NCI-H1105 (cell line): ENCODE data around the gene MPV17L.
A peak's percentile ranks its signal among the peaks of the same experiment; 100 is the strongest.
"Not testable (repeated sequence)": the region's sequence is repeated elsewhere in the genome, so short reads cannot be mapped to it uniquely, and the experiment has no call there.

Source experiments
- DNase-seq: peaks from one replicate; lab custom pipeline; 2025; lab: John Stamatoyannopoulos, UW

MPV17L gene

DNA sequence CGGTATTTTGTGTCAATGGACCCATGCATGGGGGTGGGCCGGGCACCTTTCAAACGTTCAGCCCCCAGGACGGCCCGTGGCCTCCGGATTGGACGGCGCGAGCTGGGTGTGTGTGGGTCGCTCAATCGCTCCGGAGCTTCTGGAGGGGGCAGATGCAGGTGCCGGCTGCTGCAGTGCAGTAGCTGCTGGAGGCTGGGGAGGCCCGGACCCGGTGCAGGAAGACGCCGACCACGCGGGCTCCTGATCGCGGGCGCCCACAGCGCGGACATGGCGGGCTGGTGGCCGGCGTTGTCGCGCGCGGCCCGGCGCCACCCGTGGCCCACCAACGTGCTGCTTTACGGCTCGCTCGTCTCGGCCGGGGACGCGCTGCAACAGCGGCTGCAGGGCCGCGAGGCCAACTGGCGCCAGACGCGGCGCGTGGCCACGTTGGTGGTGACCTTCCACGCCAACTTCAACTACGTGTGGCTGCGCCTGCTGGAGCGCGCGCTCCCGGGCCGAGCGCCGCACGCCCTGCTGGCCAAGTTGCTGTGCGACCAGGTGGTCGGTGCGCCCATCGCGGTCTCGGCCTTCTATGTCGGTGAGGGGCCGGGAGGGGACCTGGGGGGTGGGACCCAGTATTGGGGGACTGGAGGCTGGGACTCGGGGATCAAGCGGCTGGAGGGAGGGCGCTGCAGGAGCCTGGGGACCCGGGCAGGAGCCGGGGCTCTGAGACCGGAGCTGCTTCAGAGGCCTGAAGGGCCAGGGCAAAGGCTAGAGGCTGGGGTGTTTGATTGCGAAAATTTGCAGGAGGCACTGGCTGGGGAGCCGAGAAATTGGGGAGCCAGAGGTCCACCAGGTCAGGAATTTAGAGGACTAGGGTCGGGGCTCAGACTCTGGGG lies at the start of gene MPV17L:
Gene MPV17L (plus strand): TSS at position 124 of the 878 bp plus-strand sequence. CDS start 144 bp downstream, at position 268.
- DNase-seq: peak; percentile 42

DNA sequence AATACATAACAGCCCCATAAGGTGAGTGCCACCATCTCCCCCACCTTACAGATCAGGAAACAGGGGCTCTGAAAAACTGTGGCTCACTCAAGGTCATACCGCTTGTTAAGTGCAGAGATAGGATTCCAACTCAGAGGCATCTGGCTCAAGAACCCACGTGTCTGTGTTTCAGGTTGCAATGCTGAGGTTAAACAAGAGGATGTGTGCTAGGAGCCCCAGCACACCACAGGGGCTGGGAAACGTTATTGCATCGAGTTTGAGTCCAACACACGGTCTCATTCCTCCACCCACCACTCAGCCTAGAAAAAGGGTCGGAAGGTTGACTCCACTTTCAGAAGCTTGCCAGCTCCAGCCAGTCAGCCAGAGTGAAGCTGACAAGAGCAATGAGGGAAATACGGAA lies 46.8 kb upstream of the MPV17L start:
- not testable (repeated sequence) for DNase-seq

DNA sequence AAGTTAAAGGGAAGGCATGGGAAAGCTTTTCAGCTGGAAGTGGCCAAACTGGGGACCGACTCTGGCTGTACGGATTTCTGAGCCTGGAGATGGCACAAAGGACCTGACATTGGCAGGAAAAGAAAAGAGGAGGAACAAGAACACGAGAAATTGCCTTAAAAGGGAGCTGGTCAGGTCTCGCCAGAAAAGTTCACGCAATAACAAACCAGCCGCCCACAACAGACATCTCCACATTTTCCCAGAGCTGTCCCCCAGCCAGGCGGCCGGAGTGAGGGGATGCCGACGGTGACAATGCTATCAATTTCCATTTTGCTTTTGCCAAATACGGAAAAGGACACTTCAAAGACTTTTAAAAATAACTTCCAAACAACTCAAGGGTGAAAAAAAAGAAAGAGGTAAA lies 44.3 kb upstream of the MPV17L start:
- DNase-seq: not testable (repeated sequence)

DNA sequence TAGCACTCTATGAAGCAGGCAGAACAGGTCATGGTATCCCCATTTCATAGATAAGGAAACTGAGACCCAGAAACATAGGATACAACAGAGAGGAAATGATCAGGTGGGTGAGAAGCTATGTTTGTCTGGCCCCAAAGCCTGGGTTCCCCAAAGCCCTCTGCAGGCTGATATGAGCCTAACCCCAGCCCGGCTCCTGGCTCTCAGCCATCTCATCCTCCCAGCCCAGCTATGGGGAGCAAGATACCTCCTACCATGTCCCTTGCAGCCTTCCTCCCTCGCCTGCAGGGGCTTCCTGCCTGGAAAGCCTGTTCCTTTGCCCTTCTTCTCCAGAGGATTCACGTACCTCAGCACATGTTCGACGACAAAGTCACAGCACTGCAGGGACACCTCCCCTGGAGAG lies 43.8 kb upstream of the MPV17L start:
- DNase-seq: not testable (repeated sequence)

DNA sequence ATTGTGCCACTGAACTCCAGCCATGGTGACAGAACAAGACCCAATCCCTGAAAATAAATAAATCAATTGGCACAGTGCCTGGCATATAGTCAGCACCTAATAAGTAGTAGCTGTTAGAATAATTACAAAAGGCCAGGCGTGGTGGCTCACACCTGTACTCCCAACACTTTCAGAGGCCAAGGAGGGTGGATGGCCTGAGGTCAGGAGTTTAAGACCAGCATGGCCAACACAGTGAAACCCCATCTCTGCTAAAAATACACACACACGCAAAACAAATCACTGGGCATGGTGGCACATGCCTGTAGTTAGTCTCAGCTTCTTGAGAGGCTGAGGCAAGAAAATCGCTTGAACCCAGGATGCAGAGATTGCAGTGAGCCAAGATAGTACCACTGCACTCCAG lies 42.7 kb upstream of the MPV17L start:
- not testable (repeated sequence) for DNase-seq

DNA sequence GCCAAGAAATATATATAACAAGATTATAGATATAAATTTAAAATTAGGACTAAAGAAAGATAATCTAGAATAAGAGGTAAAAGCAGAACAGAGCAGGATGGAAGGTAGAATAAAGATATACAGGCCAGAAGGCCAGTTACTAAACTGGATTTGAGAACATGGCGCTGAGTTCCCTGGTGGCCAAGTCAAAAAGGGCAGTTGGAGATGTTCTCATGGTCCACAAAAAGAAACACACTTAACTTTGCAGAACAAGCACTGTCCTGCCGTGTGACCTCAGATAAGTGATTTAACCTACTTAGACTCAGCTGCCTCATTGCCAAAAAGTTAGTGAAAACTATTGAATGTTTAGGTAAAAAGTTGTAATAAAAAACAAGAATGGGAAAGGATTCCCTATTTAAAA lies 40.7 kb upstream of the MPV17L start:
- not testable (repeated sequence) for DNase-seq

DNA sequence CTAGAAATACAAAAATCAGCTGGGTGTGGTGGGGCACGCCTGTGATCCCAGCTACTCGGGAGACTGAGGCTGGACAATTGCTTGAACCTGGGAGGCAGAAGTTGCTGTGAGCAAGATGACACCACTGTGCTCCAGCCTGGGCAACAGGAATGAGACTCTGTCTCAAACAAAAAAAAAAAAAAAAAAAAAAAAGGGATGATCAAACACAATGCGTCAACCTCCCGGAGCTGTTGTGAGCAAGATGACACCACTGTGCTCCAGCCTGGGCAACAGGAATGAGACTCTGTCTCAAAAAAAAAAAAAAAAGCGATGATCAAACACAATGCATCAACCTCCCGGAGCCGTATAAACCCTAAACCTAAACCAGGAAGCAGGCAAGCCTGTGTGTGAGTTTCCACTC lies 38.1 kb upstream of the MPV17L start:
- DNase-seq: not testable (repeated sequence)

DNA sequence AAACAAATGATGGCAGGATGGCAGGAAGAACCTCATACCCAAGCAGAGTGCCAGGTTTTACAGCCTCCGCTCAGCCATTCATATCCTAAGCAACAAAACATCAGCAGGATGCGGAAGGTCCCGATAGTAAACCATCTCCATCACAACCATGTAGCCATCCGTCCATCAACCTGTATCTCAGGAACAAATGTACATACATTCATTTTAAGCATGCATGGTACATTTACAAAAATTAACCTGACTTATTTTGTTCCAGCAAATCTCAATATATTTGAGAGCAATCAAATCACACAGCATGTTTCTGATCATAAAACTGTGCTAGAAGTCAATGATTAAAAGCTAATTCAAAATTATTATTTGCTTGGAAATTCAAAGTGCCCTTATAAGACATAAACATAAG lies 17.4 kb upstream of the MPV17L start, which contains the start of gene NPIPA5:
Gene NPIPA5 (minus strand): TSS at position 101 of the 400 bp plus-strand sequence. CDS start 0 bp downstream, at position 101.
- DNase-seq: not testable (repeated sequence)

DNA sequence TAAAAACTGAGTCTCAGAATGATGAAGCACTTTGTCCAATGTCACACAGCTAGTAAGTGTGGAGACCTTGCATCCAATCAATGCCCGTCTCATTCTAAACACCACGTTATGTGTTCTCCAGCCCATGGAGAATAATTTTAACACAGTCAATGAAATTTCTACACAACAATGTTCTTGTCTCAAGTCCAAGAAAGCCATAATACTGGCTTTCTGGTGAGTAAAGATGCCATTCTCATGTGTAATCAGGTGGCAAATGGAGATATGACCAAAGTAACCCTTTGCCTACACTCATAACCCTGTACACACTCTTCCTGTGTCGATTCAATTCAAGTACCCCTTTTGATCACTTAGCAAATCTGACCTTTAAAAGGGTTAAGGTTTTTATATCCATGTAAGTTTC lies 12.7 kb upstream of the MPV17L start:
- not testable (repeated sequence) for DNase-seq

DNA sequence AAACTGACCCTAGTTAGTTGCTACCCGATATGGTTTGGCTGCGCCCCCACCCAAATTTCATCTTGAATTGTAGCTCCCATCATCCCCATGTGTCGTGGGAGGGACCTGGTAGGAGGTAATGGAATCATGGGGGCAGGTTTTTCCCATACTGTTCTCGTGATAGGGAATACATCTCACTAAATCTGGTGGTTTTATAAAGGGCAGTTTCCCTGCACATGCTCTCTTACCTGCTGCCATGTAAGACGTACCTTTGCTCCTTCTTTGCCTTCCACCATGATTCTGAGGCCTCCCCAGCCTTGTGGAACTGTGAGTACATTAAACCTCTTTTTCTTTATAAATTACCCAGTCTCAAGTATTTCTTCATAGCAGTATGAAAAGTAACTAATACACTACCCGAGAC lies 7.5 kb upstream of the MPV17L start:
- DNase-seq: not testable (repeated sequence)

DNA sequence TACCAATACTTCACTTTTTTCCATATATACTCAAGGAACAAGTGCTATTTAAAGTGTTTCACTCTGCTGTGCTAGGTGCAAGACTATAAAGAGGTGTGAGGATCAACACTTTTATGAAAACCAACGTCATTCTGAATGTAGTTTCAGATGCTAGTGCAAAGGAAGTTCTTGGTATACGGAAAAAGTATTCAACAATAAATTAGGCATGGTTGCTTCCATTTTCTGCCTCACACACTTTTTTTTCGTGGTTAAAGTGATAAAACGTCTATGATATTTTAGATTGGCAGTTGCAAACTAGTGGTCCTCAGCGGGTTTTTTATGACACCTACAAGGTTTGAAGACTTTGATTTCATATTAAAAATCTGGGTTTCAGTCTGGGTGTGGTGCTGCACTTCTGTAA lies 5.6 kb upstream of the MPV17L start:
- DNase-seq: not testable (repeated sequence)

DNA sequence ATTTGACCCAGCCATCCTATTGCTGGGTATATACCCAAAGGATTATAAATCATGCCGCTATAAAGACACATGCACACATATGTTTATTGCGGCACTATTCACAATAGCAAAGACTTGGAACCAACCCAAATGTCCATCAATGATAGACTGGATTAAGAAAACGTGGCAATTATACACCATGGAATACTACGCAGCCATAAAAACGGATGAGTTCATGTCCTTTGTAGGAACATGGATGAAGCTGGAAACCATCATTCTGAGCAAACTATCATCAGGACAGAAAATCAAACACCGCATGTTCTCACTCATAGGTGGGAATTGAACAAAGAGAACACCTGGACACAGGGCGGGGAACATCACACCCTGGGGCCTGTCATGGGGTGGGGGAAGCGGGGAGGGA lies 2.5 kb upstream of the MPV17L start:
- DNase-seq: not testable (repeated sequence)

DNA sequence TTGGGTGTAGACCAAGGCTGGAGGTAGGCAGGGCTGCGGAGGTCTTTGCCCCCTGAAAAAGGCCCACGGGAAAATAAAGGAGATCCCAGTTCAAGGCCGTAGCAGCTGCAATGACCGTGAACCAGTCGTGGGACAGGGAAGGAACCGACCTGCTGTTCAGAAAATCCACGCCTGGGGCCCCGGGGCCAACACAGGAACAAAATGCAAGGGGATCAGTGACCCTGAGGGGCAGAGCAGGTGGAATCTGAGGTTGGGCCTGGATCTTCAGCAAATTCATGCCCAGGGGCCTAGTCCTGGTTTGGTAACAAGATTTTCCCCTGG lies 915 bp downstream of the MPV17L start:
- not testable (repeated sequence) for DNase-seq

DNA sequence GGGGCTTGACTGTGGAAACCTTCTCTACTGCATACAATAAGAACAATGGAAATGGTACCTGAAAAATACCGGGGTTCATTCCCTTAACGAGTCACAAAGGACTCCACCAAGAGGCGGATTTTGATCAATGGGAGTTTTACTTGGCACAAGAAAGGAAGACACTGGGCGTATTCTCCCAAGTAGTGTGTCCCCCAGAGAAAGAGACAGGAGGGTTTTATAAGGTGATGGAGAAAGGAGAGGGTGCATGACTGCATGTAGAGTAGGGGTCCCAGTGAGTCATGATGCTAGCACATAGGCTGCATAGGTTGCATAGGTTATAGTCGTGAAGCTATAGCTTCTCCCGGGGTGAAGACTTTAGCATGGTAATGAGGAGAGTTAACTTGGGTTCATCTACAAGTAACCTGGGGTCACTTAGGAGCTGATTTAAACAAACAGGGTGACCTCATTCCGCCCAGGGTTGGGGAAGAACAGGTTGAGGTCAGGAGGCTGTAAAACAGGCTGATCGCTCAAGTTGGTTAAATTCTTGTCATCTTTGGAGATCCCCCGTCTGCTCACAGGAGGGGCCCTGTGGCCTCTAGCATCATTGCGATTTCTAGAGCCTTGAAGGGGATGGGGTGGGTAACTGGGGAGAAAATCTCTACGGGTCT lies 1.5 kb downstream of the MPV17L start:
- DNase-seq: no peak

DNA sequence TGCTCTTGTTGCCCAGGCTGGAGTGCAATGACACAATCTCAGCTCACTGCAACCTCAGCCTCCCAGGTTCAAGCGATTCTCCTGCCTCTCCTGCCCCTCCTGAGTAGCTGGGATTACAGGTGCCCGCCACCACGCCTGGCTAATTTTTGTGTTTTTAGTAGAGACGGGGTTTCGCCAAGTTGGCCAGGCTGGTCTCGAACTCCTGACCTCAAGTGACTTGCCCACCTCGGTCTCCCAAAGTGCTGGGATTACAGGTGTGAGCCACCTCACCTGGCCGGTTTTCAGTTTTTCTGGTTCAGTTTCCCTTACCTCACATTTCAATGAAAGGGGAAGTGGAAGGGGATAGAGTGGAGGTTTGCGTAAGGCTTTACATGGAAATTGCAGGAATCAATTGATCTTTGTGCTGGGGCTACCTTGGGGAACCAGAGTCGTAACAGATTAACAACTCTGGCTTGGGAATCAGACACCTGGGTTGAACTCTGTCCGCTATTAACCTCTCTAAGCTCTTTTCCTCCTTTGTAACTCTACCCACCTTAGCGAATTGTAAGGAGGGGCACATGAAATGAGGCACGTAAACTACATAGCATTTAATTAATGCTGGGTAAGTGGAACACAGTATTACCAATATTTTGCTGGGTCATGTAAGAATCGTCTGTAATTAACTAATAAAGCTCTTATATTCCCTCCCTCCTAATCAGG lies 3.2 kb downstream of the MPV17L start:
- DNase-seq: no peak

DNA sequence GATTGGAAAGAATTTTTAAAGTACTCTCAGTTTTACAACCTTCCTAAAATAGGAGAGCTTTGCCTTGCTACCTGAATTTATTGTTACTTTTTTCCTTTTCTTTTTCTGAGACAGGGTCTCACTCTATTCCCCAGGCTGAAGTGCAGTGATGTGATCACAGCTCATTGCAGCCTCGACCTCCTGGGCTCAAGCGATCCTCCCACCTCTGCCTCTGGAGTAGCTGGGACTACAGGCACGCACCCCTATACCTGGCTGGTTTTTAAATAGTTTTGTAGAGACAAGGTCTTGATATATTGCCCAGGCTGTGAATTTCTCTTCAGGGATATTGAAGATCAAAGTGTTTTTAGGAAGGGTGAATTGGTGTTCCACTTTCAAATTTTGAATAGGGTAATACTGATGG lies 3.8 kb downstream of the MPV17L start:
- DNase-seq: no peak

DNA sequence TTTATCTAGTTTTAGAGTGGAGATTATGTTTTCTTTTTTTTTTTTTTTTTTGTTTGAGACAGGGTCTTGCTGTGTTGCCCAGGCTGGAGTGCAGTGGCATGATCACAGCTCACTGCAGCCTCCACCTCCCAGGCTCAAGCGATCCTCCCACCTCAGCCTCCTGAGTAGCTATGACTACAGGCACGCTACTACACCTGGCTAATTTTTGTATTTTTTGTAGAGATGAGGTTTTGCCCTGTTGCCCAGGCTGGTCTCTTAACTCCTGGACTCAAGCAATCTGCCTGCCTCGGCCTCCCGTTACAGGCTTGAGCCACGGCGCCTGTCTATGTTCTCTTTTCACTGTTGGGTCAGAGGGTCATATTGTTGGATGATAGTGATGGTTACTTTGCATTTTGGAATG lies 4.8 kb downstream of the MPV17L start:
- DNase-seq: not testable (repeated sequence)

DNA sequence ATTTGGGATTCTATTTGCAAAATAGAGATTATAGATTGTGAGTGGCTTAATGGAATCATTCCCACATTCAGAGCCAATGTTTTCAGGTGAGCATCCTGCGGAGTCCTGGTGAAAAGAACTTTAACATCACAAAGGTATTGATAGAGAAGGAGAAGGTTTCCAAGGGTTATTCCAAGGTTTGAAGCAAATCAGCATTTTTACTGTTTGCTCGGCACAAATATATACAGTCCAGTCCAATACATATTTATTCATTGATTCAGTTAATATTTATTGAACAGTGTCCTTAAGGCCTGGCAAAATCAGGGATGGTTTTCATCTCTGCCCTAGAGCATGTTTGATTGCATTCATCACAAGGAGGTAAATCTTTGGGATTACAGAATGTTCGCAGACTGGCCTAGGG lies 6.4 kb downstream of the MPV17L start:
- DNase-seq: no peak

DNA sequence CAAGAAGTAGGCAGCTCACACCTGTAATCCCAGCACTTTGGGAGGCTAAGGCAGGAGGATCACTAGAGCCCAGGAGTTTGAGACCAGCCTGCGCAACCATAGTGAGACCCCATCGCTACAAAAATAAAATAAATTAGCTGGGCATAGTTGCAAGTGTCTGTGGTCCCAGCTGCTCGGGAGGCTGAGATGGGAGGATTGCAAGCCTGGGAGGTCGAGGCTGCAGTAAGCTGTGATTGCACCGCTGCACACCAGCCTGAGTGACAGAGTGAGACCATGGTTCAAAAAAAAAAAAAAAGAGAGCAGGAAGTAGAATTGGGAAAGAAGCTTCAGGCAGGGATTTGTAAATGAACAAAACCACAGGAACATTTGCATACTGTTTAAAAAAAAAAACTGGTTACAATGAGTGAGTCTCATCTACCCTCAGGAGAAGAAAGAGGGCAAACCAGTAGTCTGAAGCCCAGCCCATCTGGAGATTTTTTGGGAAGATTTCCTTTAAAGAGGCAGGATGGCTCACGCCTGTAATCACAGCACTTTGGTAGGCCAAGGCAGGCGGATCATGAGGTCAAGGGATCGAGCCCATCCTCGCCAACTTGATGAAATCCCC lies 7.9 kb downstream of the MPV17L start:
- no peak for DNase-seq

DNA sequence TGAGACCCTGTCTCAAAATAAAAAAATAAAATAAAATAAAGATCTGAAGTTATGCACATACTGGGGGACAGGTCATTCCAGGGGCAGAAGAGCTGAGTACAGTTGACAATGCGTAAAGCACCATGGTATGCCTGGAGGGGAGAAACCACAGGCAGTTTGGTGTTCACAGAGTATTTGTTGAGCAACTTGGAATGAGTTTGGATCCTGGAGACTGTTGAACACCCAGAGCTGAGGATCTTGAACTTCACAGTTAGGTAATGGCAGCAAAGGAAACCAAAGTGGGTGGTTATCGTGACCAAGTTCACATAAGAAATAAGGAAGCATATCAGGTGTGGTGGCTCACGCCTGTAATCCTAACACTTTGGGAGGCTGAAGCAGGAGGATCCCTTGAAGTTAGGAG lies 8.5 kb downstream of the MPV17L start:
- not testable (repeated sequence) for DNase-seq

DNA sequence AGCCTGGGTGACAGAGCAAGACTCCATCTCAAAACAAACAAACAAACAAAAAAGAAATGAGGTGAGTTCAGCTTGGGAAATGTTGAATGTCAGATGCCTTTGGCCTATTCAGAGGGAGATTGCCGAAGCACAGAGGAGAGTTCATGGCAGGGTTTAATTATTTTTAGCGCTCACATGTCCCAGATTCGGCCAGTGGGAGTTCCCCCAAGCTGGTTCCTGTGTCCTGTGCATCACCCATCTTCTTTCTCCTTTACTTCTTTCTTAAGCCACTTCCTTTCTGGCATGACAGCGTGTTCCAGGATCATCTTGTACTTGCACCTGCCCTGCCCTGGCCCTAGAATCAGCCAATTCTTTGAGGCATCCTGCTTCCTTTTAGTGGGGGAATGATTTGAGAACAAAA lies 9.2 kb downstream of the MPV17L start:
- no peak for DNase-seq

DNA sequence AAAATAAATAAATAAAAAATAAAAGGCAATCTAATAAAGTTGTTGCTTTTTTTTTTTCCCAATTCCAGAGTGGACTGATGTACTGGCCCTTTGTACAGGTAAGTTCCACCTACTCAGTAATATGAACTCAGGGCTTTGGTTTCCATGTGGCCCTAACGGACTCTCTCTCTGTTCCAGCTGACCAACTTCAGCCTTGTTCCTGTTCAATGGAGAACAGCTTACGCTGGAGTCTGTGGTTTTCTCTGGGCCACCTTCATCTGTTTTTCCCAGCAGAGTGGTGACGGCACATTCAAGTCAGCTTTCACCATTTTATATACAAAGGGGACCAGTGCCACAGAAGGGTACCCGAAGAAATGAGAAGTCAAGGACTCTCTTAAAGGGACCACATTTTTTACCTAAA lies 12.2 kb downstream of the MPV17L start:
- DNase-seq: not testable (repeated sequence)
